ENCODE data around the gene ATF6B.

Gene ATF6B

DNA sequence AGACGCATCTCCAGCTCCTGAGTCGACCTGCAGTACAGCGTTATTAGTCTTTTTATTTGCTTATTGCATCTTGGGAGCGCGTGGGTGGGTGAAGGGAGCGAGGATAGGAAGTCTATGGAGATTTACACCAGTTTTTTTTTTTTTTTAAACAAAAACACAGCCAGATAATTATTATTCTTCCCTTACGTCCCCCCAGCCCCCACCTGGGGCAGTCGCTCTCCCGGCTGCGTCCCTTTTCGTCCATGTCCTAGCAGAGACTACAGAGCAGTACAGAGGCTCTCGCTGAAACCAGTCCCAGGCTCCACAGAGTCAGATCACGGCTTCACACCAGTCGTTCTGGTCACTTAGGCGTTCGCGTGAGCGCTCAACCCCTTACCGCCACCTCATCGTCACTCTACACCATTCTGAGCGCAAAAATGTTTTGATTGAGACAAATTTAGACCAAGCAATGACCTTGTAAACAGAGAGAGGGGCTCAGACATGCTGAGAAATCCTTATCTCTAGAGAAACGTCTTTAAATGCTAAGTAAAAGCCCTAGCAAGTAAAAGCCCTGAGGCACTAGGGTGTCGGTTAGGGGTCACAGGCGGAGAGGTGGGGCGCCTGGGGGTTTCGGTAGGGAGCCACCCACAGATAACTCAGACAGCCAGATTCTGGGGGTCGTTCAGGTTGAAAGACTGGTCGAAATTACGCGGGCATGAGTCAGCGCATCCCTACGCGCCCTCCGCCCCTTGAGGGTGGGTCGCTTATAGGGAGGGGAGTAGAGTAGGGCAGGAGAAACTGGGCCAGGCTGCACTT lies 24.9 kb upstream of the ATF6B start:
- peak overlapping the region; percentile 90 for H3K4me3 ChIP-seq (ENCODE audit: low read depth, low read length)
- no peak for DNase-seq (ENCODE audit: low read depth)
- no peak for TF ChIP-seq MYC (IDR thresholded peaks at IDR 0.05; ENCODE audit: low read depth, low read length)

DNA sequence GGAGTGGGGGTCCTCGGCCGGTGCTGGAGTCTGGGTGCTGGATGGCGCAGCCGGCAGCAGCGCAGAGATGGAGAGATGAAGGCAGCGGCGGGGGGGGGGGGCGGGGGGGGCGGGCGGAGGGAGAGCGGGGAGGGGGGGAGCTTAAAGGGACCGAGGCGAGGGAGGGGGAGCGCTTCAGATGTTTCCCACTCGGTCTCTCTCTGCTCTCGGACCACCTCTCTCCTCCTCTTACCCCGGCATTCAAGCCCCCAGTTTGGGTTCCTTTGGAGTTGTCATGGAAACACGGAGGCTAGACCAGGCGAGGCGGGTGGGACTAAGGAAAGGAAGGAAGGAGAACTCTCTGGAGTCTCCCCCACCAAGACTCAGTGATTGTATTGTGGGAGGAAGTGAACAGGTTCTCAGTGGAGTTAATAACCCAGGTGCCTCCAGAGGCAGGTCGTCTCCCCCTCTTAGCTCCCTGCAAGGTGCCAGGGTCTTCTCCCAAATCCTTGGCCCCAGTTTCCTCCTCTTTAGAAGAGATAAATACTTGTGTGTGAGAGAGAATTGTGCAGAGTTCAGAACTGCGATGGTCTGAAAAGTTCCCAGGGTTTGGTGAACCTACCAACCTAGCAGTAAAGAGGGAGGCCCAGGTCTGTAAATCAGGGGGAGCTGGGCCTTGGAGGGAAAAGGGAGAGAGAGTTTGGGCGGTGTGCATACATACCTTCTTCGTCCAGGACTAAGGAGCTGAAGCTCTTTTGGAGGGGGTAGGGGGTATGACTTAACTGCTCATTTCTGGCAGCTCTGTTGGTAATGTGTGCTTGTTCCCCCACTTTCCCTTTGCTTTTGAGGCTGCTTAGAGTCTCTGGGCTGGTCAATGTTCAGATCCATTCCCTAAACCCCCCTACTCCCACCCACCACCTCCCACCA lies 24.1 kb upstream of the ATF6B start, which contains the start of gene PRRT1:
TSS of gene PRRT1 (minus strand) at position 77 of the 906 bp plus-strand sequence. CDS start 112 bp downstream, outside the sequence.
- no peak for DNase-seq (ENCODE audit: low read depth)
- H3K4me3 ChIP-seq (ENCODE audit: low read depth, low read length), result no peak within 1 kb of the TSS
- TF ChIP-seq POLR2A (IDR thresholded peaks at IDR 0.05; ENCODE audit: extremely low read depth, insufficient read length) (no peak), MYC (IDR thresholded peaks at IDR 0.05; ENCODE audit: low read depth, low read length) (no peak)
- TF ChIP-seq, protein P1, sequence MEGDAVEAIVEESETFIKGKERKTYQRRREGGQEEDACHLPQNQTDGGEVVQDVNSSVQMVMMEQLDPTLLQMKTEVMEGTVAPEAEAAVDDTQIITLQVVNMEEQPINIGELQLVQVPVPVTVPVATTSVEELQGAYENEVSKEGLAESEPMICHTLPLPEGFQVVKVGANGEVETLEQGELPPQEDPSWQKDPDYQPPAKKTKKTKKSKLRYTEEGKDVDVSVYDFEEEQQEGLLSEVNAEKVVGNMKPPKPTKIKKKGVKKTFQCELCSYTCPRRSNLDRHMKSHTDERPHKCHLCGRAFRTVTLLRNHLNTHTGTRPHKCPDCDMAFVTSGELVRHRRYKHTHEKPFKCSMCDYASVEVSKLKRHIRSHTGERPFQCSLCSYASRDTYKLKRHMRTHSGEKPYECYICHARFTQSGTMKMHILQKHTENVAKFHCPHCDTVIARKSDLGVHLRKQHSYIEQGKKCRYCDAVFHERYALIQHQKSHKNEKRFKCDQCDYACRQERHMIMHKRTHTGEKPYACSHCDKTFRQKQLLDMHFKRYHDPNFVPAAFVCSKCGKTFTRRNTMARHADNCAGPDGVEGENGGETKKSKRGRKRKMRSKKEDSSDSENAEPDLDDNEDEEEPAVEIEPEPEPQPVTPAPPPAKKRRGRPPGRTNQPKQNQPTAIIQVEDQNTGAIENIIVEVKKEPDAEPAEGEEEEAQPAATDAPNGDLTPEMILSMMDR (IDR thresholded peaks at IDR 0.05; ENCODE audit: low read depth, low read length), result no peak
- TF ChIP-seq, protein P2, sequence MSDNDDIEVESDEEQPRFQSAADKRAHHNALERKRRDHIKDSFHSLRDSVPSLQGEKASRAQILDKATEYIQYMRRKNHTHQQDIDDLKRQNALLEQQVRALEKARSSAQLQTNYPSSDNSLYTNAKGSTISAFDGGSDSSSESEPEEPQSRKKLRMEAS (IDR thresholded peaks at IDR 0.05; ENCODE audit: low read depth, low read length), result no peak

DNA sequence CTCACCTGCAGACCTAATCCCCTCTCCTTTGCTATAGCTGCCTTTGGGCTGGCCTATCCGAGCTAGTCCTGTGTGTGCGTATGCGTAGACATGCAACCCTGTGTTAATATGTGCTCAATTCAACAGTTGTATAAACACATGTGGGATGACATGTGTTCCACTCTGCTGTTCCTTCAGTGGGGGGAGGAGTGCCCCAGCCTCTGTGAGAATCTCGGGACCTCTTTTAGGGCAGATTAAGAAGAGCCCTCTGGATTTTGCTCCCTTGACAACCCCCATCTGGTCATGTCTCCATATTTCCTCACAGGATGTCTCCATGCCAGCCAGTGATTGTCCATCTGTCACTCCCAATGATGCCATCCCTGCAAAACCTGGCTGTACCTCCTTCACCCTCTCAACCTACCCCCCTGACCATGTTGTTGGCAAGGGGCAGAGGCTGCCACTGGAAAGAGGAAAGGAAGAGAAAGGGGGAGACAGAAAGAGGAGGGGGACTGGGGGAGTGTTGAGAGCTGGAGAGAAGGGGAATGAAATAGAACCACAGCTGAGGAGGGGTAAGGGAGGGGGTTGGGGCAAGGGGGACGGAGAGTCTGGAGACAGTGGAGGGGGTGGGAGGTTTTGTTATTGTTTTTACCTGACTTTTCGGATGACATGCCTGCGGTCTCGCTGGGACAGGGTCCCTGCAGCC lies 23.3 kb upstream of the ATF6B start:
- DNase-seq (ENCODE audit: low read depth), result no peak
- TF ChIP-seq, protein P1 (IDR thresholded peaks at IDR 0.05; ENCODE audit: low read depth, low read length), result no peak
- TF ChIP-seq MYC (IDR thresholded peaks at IDR 0.05; ENCODE audit: low read depth, low read length) (no peak), POLR2A (IDR thresholded peaks at IDR 0.05; ENCODE audit: extremely low read depth, insufficient read length) (no peak)
- TF ChIP-seq, protein P2 (IDR thresholded peaks at IDR 0.05; ENCODE audit: low read depth, low read length), result no peak
- H3K4me3 ChIP-seq (ENCODE audit: low read depth, low read length), result no peak overlapping the region

DNA sequence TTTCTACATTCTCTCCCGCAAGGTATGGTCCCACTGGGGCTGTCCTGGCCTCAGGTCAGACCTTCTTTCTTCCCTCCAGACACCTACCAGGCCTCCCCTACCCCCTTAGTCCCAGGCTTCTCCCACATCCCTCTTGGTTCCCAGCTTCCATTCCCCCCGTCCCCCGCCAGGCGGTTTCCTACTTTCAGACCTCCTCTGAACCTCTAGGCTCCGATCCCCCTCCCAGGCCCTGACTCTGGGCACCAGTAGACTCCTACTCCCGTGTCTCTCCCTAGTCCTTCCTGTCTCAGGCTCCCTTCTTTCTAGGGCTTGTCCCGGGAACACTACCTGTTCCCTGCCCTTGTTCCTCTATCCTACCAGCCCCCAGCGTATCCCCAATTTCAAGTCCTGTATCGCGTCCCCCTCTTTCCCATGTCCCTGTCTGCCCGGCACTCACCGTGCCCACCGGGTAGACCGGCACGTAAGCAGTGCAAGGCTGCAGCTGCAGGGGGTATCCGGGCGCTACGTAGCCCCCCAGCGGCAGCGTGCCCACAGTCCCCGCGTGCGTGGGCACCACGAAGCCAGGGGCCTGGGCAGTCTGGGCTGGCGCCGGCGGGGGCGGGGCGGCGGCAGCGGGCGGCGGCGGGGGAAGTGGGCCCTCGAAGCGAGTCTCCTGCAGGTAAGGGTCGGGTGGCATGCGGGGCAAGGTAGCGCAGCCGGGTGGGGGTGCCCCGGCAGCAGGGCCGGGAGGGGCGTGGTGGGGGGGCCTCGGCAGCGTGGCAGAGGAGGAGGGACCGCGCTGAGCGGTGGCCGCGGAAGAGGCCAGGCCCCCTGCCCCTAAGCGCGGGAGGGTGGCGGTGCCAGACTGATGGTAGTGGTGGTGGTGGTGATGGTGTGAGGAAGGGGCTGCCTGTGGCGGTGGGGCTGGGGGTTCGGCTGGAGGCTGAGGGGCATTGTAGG lies 22.2 kb upstream of the ATF6B start:
- no peak overlapping the region for H3K4me3 ChIP-seq (ENCODE audit: low read depth, low read length)
- TF ChIP-seq POLR2A (IDR thresholded peaks at IDR 0.05; ENCODE audit: extremely low read depth, insufficient read length) (no peak), MYC (IDR thresholded peaks at IDR 0.05; ENCODE audit: low read depth, low read length) (no peak)
- TF ChIP-seq, protein P1 (IDR thresholded peaks at IDR 0.05; ENCODE audit: low read depth, low read length), result no peak
- TF ChIP-seq, protein P2 (IDR thresholded peaks at IDR 0.05; ENCODE audit: low read depth, low read length), result no peak

DNA sequence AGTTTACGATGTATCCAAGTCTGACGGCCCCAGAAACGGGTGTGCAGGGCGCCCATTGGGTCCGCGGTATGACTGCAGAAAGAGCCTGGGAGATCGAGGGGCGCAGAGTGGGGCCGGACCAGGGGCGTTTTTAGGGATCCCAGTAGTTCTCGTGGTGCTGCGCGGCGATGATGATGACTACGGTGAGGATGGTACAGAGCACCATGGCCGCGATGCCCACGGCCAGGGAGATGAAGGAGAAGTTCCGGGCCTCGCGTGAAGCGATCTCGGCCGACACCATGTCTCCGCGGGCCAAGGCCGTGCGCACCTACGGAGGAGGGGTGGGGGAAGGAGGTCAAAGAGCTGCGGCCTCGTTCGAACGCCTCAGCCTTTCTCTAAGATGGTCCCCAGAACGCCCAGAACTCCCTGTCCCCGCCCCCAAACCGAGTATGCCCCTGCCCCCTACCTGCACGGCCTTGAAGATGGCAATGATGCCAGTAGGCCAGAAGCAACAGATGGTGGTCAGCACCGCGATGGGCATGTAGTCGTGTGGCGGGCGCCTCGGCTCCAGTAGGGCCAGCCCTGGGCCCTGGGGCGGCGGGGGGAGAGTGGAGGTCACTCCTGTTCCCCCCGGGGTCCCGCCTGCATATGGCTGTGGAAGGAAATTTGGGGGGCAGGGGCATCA lies 21.2 kb upstream of the ATF6B start:
- TF ChIP-seq MYC (IDR thresholded peaks at IDR 0.05; ENCODE audit: low read depth, low read length) (no peak), POLR2A (IDR thresholded peaks at IDR 0.05; ENCODE audit: extremely low read depth, insufficient read length) (no peak)
- TF ChIP-seq, protein P2 (IDR thresholded peaks at IDR 0.05; ENCODE audit: low read depth, low read length), result no peak
- TF ChIP-seq, protein P1 (IDR thresholded peaks at IDR 0.05; ENCODE audit: low read depth, low read length), result no peak
- DNase-seq (ENCODE audit: low read depth), result no peak
- H3K4me3 ChIP-seq (ENCODE audit: low read depth, low read length), result no peak overlapping the region

More for the DNA sequence above, 22.2 kb upstream of the ATF6B start:
- DNase-seq (ENCODE audit: low read depth), result no peak
